ACC112 (cell line): ENCODE results near the gene SH2D7.

Experiments used
- H2AFZ ChIP-seq: fragments of 200-600 bp; sonication (generic); one replicate; pipeline ENCODE4 v1.6.0; 2017; ENCODE audit warnings: antibody characterized with exemption, low read length; ENCODE audit not compliant: unreplicated experiment
- H3K27ac ChIP-seq: fragments of 200-600 bp; sonication (generic); 2 replicates; pipeline ENCODE4 v1.5.1; 2014; ENCODE audit warnings: low read depth, mild to moderate bottlenecking, antibody characterized with exemption, low read length, moderate library complexity
- H3K27me3 ChIP-seq: fragments of 200-600 bp; sonication (generic); 2 replicates; pipeline ENCODE4 v1.6.1; 2014; ENCODE audit warnings: mild to moderate bottlenecking, antibody characterized with exemption, low read length, moderate library complexity, mixed read lengths; ENCODE audit not compliant: insufficient read depth
- H3K36me3 ChIP-seq: fragments of 200-600 bp; sonication (generic); 2 replicates; pipeline ENCODE4 v1.6.1; 2016; ENCODE audit warnings: mild to moderate bottlenecking, antibody characterized with exemption, low read length, moderate library complexity, mixed read lengths; ENCODE audit not compliant: insufficient read depth
- H3K4me1 ChIP-seq: fragments of 200-600 bp; sonication (generic); one replicate; pipeline ENCODE4 v1.6.1; 2016; ENCODE audit warnings: low read length, mixed read lengths; ENCODE audit not compliant: insufficient read depth, unreplicated experiment, control insufficient read depth
- H3K4me3 ChIP-seq: fragments of 200-600 bp; sonication (generic); 2 replicates; pipeline ENCODE4 v1.5.1; 2014; ENCODE audit warnings: mild to moderate bottlenecking, low read depth, low read length
- H3K79me2 ChIP-seq: fragments of 200-600 bp; sonication (generic); one replicate; pipeline ENCODE4 v1.6.0; 2016; ENCODE audit warnings: low read length; ENCODE audit not compliant: control insufficient read depth, unreplicated experiment, insufficient read depth

Gene SH2D7

GRCh38 chr15:78090422-78091063, 1.8 kb upstream of the SH2D7 start:
- Histone ChIP-seq H3K4me3 (no peak overlapping the region), H3K36me3 (no peaks in the 10 kb centered on the region), H3K27me3 (no peaks in the 10 kb centered on the region), H2AFZ (no peak overlapping the region), H3K79me2 (no peaks in the 10 kb centered on the region), H3K4me1 (no peaks in the 10 kb centered on the region), H3K27ac (no peak overlapping the region)

- no peak overlapping the region for H3K4me3 ChIP-seq
- no peaks in the 10 kb centered on the region for H3K79me2 ChIP-seq
- no peak overlapping the region for H3K27ac ChIP-seq
- H2AFZ ChIP-seq = no peak overlapping the region
- H3K36me3 ChIP-seq = no peaks in the 10 kb centered on the region
- no peaks in the 10 kb centered on the region for H3K4me1 ChIP-seq
- H3K27me3 ChIP-seq = no peaks in the 10 kb centered on the region
Measured at GRCh38 chr15:78093242-78094020, 1.1 kb downstream of the SH2D7 start.

GRCh38 chr15:78097667-78098066, 5.3 kb downstream of the SH2D7 start:
- Histone ChIP-seq H3K27ac (no peak overlapping the region), H3K4me1 (no peaks in the 10 kb centered on the region), H2AFZ (no peak overlapping the region), H3K27me3 (no peaks in the 10 kb centered on the region), H3K36me3 (no peaks in the 10 kb centered on the region), H3K79me2 (no peaks in the 10 kb centered on the region), H3K4me3 (no peak overlapping the region)

GRCh38 chr15:78098131-78098755, 5.9 kb downstream of the SH2D7 start:
- Histone ChIP-seq H2AFZ (no peak overlapping the region), H3K4me1 (no peaks in the 10 kb centered on the region), H3K36me3 (no peaks in the 10 kb centered on the region), H3K27ac (no peak overlapping the region), H3K27me3 (no peaks in the 10 kb centered on the region), H3K4me3 (no peak overlapping the region), H3K79me2 (no peaks in the 10 kb centered on the region)

- no peak overlapping the region for H3K4me3 ChIP-seq
- H3K36me3 ChIP-seq = no peaks in the 10 kb centered on the region
- no peaks in the 10 kb centered on the region for H3K79me2 ChIP-seq
- H3K4me1 ChIP-seq = peaks cover 3% of the 10 kb centered on the region
- no peaks in the 10 kb centered on the region for H3K27me3 ChIP-seq
- no peak overlapping the region for H3K27ac ChIP-seq
- no peak overlapping the region for H2AFZ ChIP-seq
Measured at GRCh38 chr15:78100886-78101285, 8.5 kb downstream of the SH2D7 start.

- H3K4me3 ChIP-seq = no peak overlapping the region
- no peaks in the 10 kb centered on the region for H3K79me2 ChIP-seq
- H2AFZ ChIP-seq = no peak overlapping the region
- H3K27ac ChIP-seq = no peak overlapping the region
- no peaks in the 10 kb centered on the region for H3K36me3 ChIP-seq
- H3K27me3 ChIP-seq = no peaks in the 10 kb centered on the region
- peaks cover 6% of the 10 kb centered on the region for H3K4me1 ChIP-seq
Measured at GRCh38 chr15:78101423-78102105, 9.2 kb downstream of the SH2D7 start.

- peaks cover 6% of the 10 kb centered on the region for H3K4me1 ChIP-seq
- no peaks in the 10 kb centered on the region for H3K36me3 ChIP-seq
- H3K27me3 ChIP-seq = no peaks in the 10 kb centered on the region
- H3K27ac ChIP-seq = no peak overlapping the region
- H3K79me2 ChIP-seq = no peaks in the 10 kb centered on the region
- no peak overlapping the region for H3K4me3 ChIP-seq
- no peak overlapping the region for H2AFZ ChIP-seq
Measured at GRCh38 chr15:78102211-78102610, 9.8 kb downstream of the SH2D7 start.

- Histone ChIP-seq H3K36me3 (no peaks in the 10 kb centered on the region), H3K27ac (no peak overlapping the region), H3K4me3 (no peak overlapping the region), H3K27me3 (no peaks in the 10 kb centered on the region), H3K79me2 (no peaks in the 10 kb centered on the region), H2AFZ (no peak overlapping the region), H3K4me1 (peaks cover 6% of the 10 kb centered on the region)
Measured at GRCh38 chr15:78102741-78103140, 10.4 kb downstream of the SH2D7 start.

GRCh38 chr15:78103406-78104118, 11.2 kb downstream of the SH2D7 start:
- no peaks in the 10 kb centered on the region for H3K79me2 ChIP-seq
- H3K36me3 ChIP-seq = no peaks in the 10 kb centered on the region
- peaks cover 6% of the 10 kb centered on the region for H3K4me1 ChIP-seq
- no peak overlapping the region for H3K4me3 ChIP-seq
- H2AFZ ChIP-seq = no peak overlapping the region
- no peaks in the 10 kb centered on the region for H3K27me3 ChIP-seq
- no peak overlapping the region for H3K27ac ChIP-seq

- Histone ChIP-seq H3K79me2 (no peaks in the 10 kb centered on the region), H3K27ac (no peak overlapping the region), H3K27me3 (no peaks in the 10 kb centered on the region), H3K4me3 (no peak overlapping the region), H3K36me3 (no peaks in the 10 kb centered on the region), H2AFZ (no peak overlapping the region), H3K4me1 (peaks cover 6% of the 10 kb centered on the region)
Measured at GRCh38 chr15:78104119-78104479, 11.7 kb downstream of the SH2D7 start.
